Effector memory CD8-positive, alpha-beta T cell (primary cell): ENCODE measurements around the gene PIK3C2B.
"Not testable (repeated sequence)": the region's sequence is repeated elsewhere in the genome, so short reads cannot be mapped to it uniquely, and the experiment has no call there.

Source experiments
- ATAC-seq: fragments of 150-1000 bp; cut with Tn5 transposase; replicated peaks from 2 replicates; pipeline ENCODE4 v1.10.0; 2021; ENCODE audit warnings: mild to moderate bottlenecking, moderate library complexity
- DNase-seq, 3 experiments: peaks; one replicate each; pipeline ENCODE4 v3.0.0; 2021
- H3K27ac Mint-ChIP-seq, 2 donors: one replicate each; pipeline ENCODE4 v1.8.0; 2022; ENCODE audit warnings: mild to moderate bottlenecking in 2 of 2, mixed read lengths in 2 of 2, moderate library complexity in 2 of 2
- H3K27me3 Mint-ChIP-seq, 2 donors: one replicate each; pipeline ENCODE4 v1.8.0; 2022; ENCODE audit warnings: mixed read lengths in 2 of 2
- H3K36me3 Mint-ChIP-seq: one replicate; pipeline ENCODE4 v1.8.0; 2022; ENCODE audit warnings: mild to moderate bottlenecking, moderate library complexity, mixed read lengths; ENCODE audit not compliant: insufficient read depth
- H3K4me1 Mint-ChIP-seq, 2 donors: one replicate each; pipeline ENCODE4 v1.8.0; 2022; ENCODE audit warnings: low read depth in 2 of 2, mixed read lengths in 2 of 2
- H3K4me3 Mint-ChIP-seq, 2 donors: one replicate each; pipeline ENCODE4 v1.8.0; 2022; ENCODE audit warnings: mild to moderate bottlenecking in 2 of 2, mixed read lengths in 2 of 2, moderate library complexity in 2 of 2
- H3K9me3 Mint-ChIP-seq, 2 donors: one replicate each; pipeline ENCODE4 v1.8.0; 2022; ENCODE audit warnings: mixed read lengths in 2 of 2
- total RNA-seq, 9 experiments: gene quantifications; one replicate each; lab custom pipeline; 2026; lab: John Stamatoyannopoulos, UW

PIK3C2B gene
- total RNA-seq: 28.7 to 66.1 (median 37.2) reads per million in 9 experiments

GRCh38 chr1:204494281-204495077 lies at the start of gene PIK3C2B:
PIK3C2B (minus strand) TSS chr1:204494805; CDS start chr1:204469802, 25,003 bp downstream.
- Mint-ChIP-seq H3K9me3 (no peaks in the 10 kb centered on the region), H3K4me3 (peak within 1 kb of the TSS; percentile 96 to 97), H3K27me3 (no peaks in the 10 kb centered on the region), H3K4me1 (peaks cover 39 to 45% of the 10 kb centered on the region in 2 donors), H3K27ac (peak within 1 kb of the TSS; percentile 97 to 98), H3K36me3 (peaks cover 9% of the 10 kb centered on the region)
- DNase-seq (peak; percentile 57 to 65 (median 62)), ATAC-seq (peak; percentile 72)

- no peaks in the 10 kb centered on the region for H3K9me3 Mint-ChIP-seq
- H3K4me1 Mint-ChIP-seq: peaks cover 34 to 51% of the 10 kb centered on the region in 2 donors
- H3K27ac Mint-ChIP-seq: peak overlapping the region; percentile 75 to 87
- H3K36me3 Mint-ChIP-seq: peaks cover 82% of the 10 kb centered on the region
- peak overlapping the region; percentile 53 to 57 for H3K4me3 Mint-ChIP-seq
- no peaks in the 10 kb centered on the region for H3K27me3 Mint-ChIP-seq
- DNase-seq: no peak
- ATAC-seq: peak; percentile 97
Observed at GRCh38 chr1:204544321-204544720, 49.7 kb upstream of the PIK3C2B start.

- Mint-ChIP-seq H3K27ac (peak overlapping the region; percentile 82 to 83), H3K4me1 (peaks cover 37 to 51% of the 10 kb centered on the region in 2 donors), H3K27me3 (no peaks in the 10 kb centered on the region), H3K9me3 (no peaks in the 10 kb centered on the region), H3K4me3 (no peak overlapping the region), H3K36me3 (peaks cover 82% of the 10 kb centered on the region)
- ATAC-seq: no peak
- no peak for DNase-seq
Observed at GRCh38 chr1:204541626-204542025, 47.0 kb upstream of the PIK3C2B start.

- no peaks in the 10 kb centered on the region for H3K9me3 Mint-ChIP-seq
- no peaks in the 10 kb centered on the region for H3K27me3 Mint-ChIP-seq
- peaks cover 90% of the 10 kb centered on the region for H3K36me3 Mint-ChIP-seq
- peak overlapping the region; percentile 33 to 56 for H3K27ac Mint-ChIP-seq
- H3K4me1 Mint-ChIP-seq: peaks cover 7 to 18% of the 10 kb centered on the region in 2 donors
- no peak overlapping the region for H3K4me3 Mint-ChIP-seq
- DNase-seq: no peak
- ATAC-seq: no peak
Observed at GRCh38 chr1:204532832-204533231, 38.2 kb upstream of the PIK3C2B start.

- Mint-ChIP-seq H3K4me1 (peaks cover 4 to 18% of the 10 kb centered on the region in 2 donors), H3K27me3 (no peaks in the 10 kb centered on the region), H3K9me3 (no peaks in the 10 kb centered on the region), H3K36me3 (peaks cover 92% of the 10 kb centered on the region), H3K27ac (no peak overlapping the region), H3K4me3 (no peak overlapping the region)
- DNase-seq: no peak
- no peak for ATAC-seq
Observed at GRCh38 chr1:204530932-204531331, 36.3 kb upstream of the PIK3C2B start.

- peaks cover 87% of the 10 kb centered on the region for H3K36me3 Mint-ChIP-seq
- no peak overlapping the region for H3K4me3 Mint-ChIP-seq
- ATAC-seq (no peak), DNase-seq (no peak)
- H3K27me3 Mint-ChIP-seq: no peaks in the 10 kb centered on the region
- H3K9me3 Mint-ChIP-seq: no peaks in the 10 kb centered on the region
- peaks cover 7 to 26% of the 10 kb centered on the region in 2 donors for H3K4me1 Mint-ChIP-seq
- no peak overlapping the region for H3K27ac Mint-ChIP-seq
Observed at GRCh38 chr1:204529371-204529895, 34.8 kb upstream of the PIK3C2B start.

- H3K36me3 Mint-ChIP-seq: peaks cover 86% of the 10 kb centered on the region
- no peak overlapping the region for H3K27ac Mint-ChIP-seq
- H3K27me3 Mint-ChIP-seq: no peaks in the 10 kb centered on the region
Observed at GRCh38 chr1:204528677-204529076, 34.1 kb upstream of the PIK3C2B start.

GRCh38 chr1:204528241-204528640 lies 33.6 kb upstream of the PIK3C2B start:
- Mint-ChIP-seq H3K9me3 (no peaks in the 10 kb centered on the region), H3K4me1 (peaks cover 12 to 30% of the 10 kb centered on the region in 2 donors), H3K4me3 (no peak overlapping the region), H3K36me3 (peaks cover 84% of the 10 kb centered on the region), H3K27ac (no peak overlapping the region), H3K27me3 (no peaks in the 10 kb centered on the region)
- DNase-seq: no peak
- no peak for ATAC-seq

More at GRCh38 chr1:204528677-204529076, 34.1 kb upstream of the PIK3C2B start:
- no peaks in the 10 kb centered on the region for H3K9me3 Mint-ChIP-seq
- ATAC-seq: no peak
- H3K4me3 Mint-ChIP-seq: no peak overlapping the region
- DNase-seq: no peak
- peaks cover 10 to 30% of the 10 kb centered on the region in 2 donors for H3K4me1 Mint-ChIP-seq

GRCh38 chr1:204524986-204525385 lies 30.4 kb upstream of the PIK3C2B start:
- no peaks in the 10 kb centered on the region for H3K9me3 Mint-ChIP-seq
- DNase-seq (no peak), ATAC-seq (no peak)
- H3K4me3 Mint-ChIP-seq: peak overlapping the region in 1 of 2 donors; percentile 33
- peaks cover 69% of the 10 kb centered on the region for H3K36me3 Mint-ChIP-seq
- H3K27ac Mint-ChIP-seq: peak overlapping the region in 1 of 2 donors; percentile 20
- no peaks in the 10 kb centered on the region for H3K27me3 Mint-ChIP-seq
- H3K4me1 Mint-ChIP-seq: peaks cover 35 to 43% of the 10 kb centered on the region in 2 donors

- peaks cover 62% of the 10 kb centered on the region for H3K36me3 Mint-ChIP-seq
- peaks cover 44 to 55% of the 10 kb centered on the region in 2 donors for H3K4me1 Mint-ChIP-seq
Observed at GRCh38 chr1:204523605-204524215, 29.1 kb upstream of the PIK3C2B start.

GRCh38 chr1:204521941-204522521 lies 27.4 kb upstream of the PIK3C2B start:
- Mint-ChIP-seq H3K27ac (peak overlapping the region; percentile 91 to 94), H3K36me3 (peaks cover 45% of the 10 kb centered on the region), H3K4me1 (peaks cover 51 to 69% of the 10 kb centered on the region in 2 donors), H3K4me3 (peak overlapping the region; percentile 31 to 77)
- not testable (repeated sequence) for H3K27me3 Mint-ChIP-seq, DNase-seq, H3K9me3 Mint-ChIP-seq, ATAC-seq

More at GRCh38 chr1:204523605-204524215, 29.1 kb upstream of the PIK3C2B start:
- ATAC-seq (no peak), DNase-seq (no peak)
- Mint-ChIP-seq H3K4me3 (no peak overlapping the region), H3K27me3 (no peaks in the 10 kb centered on the region), H3K27ac (peak overlapping the region in 1 of 2 donors; percentile 20), H3K9me3 (no peaks in the 10 kb centered on the region)

GRCh38 chr1:204520834-204521709 lies 26.5 kb upstream of the PIK3C2B start:
- peak; percentile 40 to 51 (median 44) for DNase-seq
- Mint-ChIP-seq H3K4me1 (peaks cover 56 to 69% of the 10 kb centered on the region in 2 donors), H3K9me3 (no peaks in the 10 kb centered on the region), H3K27me3 (no peaks in the 10 kb centered on the region), H3K36me3 (peaks cover 36% of the 10 kb centered on the region), H3K27ac (peak overlapping the region; percentile 91 to 94), H3K4me3 (peak overlapping the region; percentile 54 to 77)
- peak; percentile 71 for ATAC-seq
